RWPE1 (cell line): ENCODE data around the gene NBAS.

Source experiments
- CTCF ChIA-PET: fragments of 350-600 bp; sonication (Branson Sonifier 250); formaldehyde crosslinking; extraction: SDS; loops from one replicate; lab custom pipeline; 2021; lab: Yijun Ruan, JAX
- POLR2A ChIA-PET: fragments of 400-600 bp; formaldehyde crosslinking; extraction: SDS; loops from one replicate; lab custom pipeline; 2020; ENCODE audit warnings: antibody characterized with exemption; ENCODE audit not compliant: low non-redundant PET; lab: Yijun Ruan, JAX
- DNase-seq: peaks from one replicate; pipeline ENCODE4 v3.0.0; 2012; ENCODE audit warnings: low spot score
- H3K27ac ChIP-seq: fragments of 450-650 bp; 2 replicates; pipeline ENCODE4 v1.5.1; 2017
- TF ChIP-seq, protein P1 (sequence below): fragments of 450-650 bp; conservative IDR thresholded peaks from 2 replicates; pipeline ENCODE4 v1.5.1; 2017; ENCODE audit warnings: low read depth, mild to moderate bottlenecking

NBAS gene

DNA sequence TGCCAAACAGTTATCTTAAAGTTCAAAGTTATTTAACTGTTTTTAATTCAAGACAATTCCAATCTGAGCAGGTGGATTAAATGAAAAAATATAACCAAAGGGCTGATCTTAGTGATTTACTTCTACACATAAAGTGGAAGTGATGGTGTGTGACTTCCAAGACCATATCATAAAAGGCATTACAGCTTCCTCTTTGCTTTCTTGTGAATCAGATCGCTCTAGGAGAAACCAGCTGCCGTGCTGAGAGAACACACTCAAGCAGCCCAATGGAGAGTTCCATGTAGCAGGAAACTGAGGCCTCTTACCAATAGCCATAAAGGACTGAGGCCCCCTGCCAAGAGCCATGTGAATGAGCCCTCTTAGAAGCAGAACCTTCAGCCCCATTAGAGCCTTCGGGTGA lies 197.4 kb downstream of the NBAS start:
- CTCF ChIA-PET, result no interaction called here
- TF ChIP-seq, protein P1, sequence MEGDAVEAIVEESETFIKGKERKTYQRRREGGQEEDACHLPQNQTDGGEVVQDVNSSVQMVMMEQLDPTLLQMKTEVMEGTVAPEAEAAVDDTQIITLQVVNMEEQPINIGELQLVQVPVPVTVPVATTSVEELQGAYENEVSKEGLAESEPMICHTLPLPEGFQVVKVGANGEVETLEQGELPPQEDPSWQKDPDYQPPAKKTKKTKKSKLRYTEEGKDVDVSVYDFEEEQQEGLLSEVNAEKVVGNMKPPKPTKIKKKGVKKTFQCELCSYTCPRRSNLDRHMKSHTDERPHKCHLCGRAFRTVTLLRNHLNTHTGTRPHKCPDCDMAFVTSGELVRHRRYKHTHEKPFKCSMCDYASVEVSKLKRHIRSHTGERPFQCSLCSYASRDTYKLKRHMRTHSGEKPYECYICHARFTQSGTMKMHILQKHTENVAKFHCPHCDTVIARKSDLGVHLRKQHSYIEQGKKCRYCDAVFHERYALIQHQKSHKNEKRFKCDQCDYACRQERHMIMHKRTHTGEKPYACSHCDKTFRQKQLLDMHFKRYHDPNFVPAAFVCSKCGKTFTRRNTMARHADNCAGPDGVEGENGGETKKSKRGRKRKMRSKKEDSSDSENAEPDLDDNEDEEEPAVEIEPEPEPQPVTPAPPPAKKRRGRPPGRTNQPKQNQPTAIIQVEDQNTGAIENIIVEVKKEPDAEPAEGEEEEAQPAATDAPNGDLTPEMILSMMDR, result no peak

DNA sequence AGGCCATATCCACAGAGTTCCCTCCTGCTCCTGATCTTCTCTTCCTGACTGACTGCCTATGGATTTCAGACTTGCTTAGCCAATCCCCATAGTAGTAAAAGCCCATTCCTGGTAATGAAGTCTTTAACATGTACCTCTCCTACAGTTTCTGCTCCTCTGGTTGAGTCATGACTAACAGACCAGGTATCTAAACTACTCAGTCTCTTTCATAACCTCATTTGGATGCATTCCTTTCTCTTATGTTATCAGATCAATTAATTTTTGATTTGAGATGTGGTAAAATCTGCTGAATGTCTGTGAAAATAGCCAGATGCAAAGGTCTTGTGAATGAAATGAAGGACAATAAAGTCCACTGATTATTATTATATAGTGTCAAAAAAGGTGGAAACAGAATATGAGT lies 198.0 kb downstream of the NBAS start:
- no peak overlapping the region for H3K27ac ChIP-seq
- TF ChIP-seq, protein P1, result no peak
- ChIA-PET CTCF (no interaction called here), POLR2A (no interaction called here)
- peak; percentile 72 for DNase-seq

More for the DNA sequence above, 197.4 kb downstream of the NBAS start:
- DNase-seq, result no peak
- no peak overlapping the region for H3K27ac ChIP-seq
- POLR2A ChIA-PET, result no interaction called here

DNA sequence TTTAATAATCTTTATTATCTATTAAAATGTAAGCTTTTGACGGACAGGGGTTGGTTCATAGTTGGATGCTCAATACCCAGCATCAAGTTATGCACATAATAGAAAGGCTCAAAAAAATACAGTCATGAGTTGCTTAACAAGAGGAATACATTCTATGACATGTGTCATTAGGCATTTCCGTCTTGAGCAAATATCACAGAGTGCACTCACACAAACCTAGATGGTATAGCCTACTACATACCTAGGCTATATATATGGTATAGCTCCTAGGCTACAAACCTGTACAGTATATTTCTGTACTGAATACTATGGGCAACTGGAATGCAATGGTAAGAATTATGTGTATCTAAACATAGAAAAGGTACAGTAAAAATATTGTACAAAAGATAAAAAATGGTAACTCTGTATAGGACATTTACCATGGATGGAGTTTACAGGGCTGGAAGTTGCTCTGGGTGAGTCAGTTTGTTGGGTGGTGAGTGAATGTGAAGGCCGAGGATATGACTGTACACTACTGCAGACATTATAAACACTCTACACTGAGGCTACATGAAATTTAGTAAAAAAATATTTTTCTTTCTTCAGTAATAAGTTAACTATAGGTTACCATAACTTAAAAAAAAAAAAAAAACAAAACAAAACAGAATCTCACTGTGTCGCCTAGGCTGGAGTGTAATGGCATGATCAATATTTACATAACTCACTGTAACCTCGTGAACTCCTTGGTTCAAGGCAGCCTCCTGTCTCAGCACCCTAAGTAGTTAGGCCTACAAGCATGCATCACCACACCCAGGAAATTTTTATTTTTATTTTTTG lies 201.2 kb downstream of the NBAS start:
- TF ChIP-seq, protein P1, result no peak
- CTCF ChIA-PET, result no interaction called here
- POLR2A ChIA-PET, result no interaction called here
- H3K27ac ChIP-seq, result no peak overlapping the region
- DNase-seq, result peak; percentile 45

DNA sequence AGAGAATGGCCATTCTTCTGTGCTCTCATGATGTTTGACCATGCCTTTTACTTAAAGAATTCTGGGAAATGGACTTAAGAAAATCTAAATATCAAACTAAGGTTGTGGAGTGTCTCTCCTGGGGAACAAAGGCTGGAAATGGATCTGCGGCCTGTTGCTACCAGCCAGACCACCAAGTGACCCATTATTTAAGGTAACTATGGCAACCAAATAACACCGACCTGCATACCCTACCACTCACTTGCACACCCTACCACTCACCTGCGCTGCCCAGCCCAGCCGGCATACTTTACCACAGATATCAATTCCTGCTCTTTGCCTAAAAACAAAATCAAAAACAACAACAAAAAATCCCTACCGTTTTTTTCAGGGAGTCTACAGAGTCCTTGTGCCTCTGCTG lies 203.2 kb downstream of the NBAS start:
- POLR2A ChIA-PET, result no interaction called here
- no peak for DNase-seq
- TF ChIP-seq, protein P1, result no peak
- H3K27ac ChIP-seq, result no peak overlapping the region
- CTCF ChIA-PET, result no interaction called here

DNA sequence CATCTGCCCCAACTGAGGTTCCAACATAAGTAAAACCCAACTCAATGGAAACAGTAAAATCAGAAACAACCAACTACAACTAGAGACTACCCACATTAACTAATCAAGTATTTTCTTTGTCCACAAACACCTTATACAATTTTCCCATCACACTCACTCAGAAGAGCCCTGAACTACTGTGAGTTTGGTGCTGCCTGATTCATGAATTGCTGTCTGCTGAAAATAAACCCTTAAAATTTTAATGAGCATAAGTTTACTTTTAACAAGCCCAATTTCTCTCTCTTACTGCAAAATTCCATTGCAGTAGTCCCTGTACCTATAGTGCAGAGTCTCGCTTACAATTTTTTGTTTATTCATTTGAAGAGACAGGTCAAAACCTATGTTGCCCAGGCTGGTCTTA lies 203.9 kb downstream of the NBAS start:
- CTCF ChIA-PET, result no interaction called here
- TF ChIP-seq, protein P1, result no peak

DNA sequence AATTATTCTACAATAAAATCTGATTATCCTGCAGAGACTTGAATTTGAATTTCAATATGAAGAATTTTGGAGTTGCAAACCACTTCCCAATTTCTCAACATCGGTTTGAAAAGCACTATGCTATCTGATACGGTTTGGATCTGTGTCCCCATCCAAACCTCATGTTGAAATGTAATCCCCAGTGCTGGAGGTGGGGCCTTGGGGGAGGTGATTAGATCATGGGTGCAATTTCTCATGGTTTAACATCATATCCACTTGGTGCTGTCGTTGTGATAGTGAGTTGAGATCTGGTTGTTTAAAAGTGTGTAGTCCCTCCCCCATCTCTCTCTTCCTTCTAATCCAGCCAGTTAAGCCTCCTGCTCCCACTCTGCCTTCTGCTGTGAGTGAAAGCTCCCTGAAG lies 205.7 kb downstream of the NBAS start:
- ChIA-PET CTCF (no interaction called here), POLR2A (no interaction called here)
- DNase-seq, result no peak
- H3K27ac ChIP-seq, result no peak overlapping the region
- TF ChIP-seq, protein P1, result no peak

More for the DNA sequence above, 203.9 kb downstream of the NBAS start:
- POLR2A ChIA-PET, result no interaction called here
- no peak for DNase-seq
- H3K27ac ChIP-seq, result no peak overlapping the region
